Smooth muscle cell (in vitro differentiated cells): Measurements from ENCODE around the gene FOXN3. TPM values are rescaled to one million over a fixed set of nuclear protein-coding genes. Genes with fewer than 3 reads are reported as not detected.

Source experiments
- DNase-seq: peaks from one replicate; lab custom pipeline; 2025; ENCODE audit not compliant: unreplicated experiment; lab: John Stamatoyannopoulos, UW
- H2AFZ ChIP-seq: fragments of 200-600 bp; sonication (generic); 2 replicates; pipeline ENCODE4 v1.6.0; 2016; ENCODE audit warnings: antibody characterized with exemption, low read depth, mild to moderate bottlenecking
- H3F3A ChIP-seq: fragments of 200-600 bp; sonication (generic); 2 replicates; pipeline ENCODE4 v1.6.0; 2017; ENCODE audit warnings: antibody characterized with exemption, low read depth
- H3K27ac ChIP-seq: fragments of 200-600 bp; sonication (generic); 2 replicates; pipeline ENCODE4 v1.5.1; 2016; ENCODE audit warnings: low read depth, mild to moderate bottlenecking
- H3K27me3 ChIP-seq: fragments of 200-600 bp; sonication (generic); 2 replicates; pipeline ENCODE4 v1.6.1; 2016; ENCODE audit warnings: low read depth, mild to moderate bottlenecking
- H3K36me3 ChIP-seq: fragments of 200-600 bp; sonication (generic); 2 replicates; pipeline ENCODE4 v1.5.1; 2016; ENCODE audit warnings: low read depth
- H3K4me1 ChIP-seq: fragments of 200-600 bp; sonication (generic); 2 replicates; pipeline ENCODE4 v1.5.1; 2016; ENCODE audit warnings: low read depth
- H3K4me2 ChIP-seq: fragments of 200-600 bp; sonication (generic); 2 replicates; pipeline ENCODE4 v1.6.0; 2016; ENCODE audit warnings: mild to moderate bottlenecking
- H3K4me3 ChIP-seq: fragments of 200-600 bp; sonication (generic); 2 replicates; pipeline ENCODE4 v1.5.1; 2016; ENCODE audit warnings: mild to moderate bottlenecking
- H3K79me2 ChIP-seq: fragments of 200-600 bp; sonication (generic); 2 replicates; pipeline ENCODE4 v1.6.0; 2016; ENCODE audit warnings: low read depth, mild to moderate bottlenecking
- H3K9ac ChIP-seq: fragments of 200-600 bp; sonication (generic); 2 replicates; pipeline ENCODE4 v1.6.0; 2016; ENCODE audit warnings: low read depth
- H3K9me3 ChIP-seq: fragments of 200-600 bp; sonication (generic); replicated peaks from 2 replicates; pipeline ENCODE4 v1.5.1; 2016; ENCODE audit warnings: low read depth
- H4K20me1 ChIP-seq: fragments of 200-600 bp; sonication (generic); 2 replicates; pipeline ENCODE4 v1.6.0; 2016; ENCODE audit warnings: low read depth
- CTCF ChIP-seq: fragments of 200-600 bp; sonication (generic); IDR thresholded peaks from 2 replicates; pipeline ENCODE4 v1.5.1; 2017; ENCODE audit warnings: borderline replicate concordance, mild to moderate bottlenecking, antibody characterized with exemption; ENCODE audit not compliant: insufficient read depth, poor library complexity, severe bottlenecking
- WGBS: methylation state at CpG from one replicate; pipeline ENCODE4 v1.1.7; 2016; ENCODE audit warnings: low lambda C conversion rate; 5-methylcytosine and 5-hydroxymethylcytosine counted together
- polyA plus RNA-seq: library from polyadenylated mRNA; unstranded; fragments of >200 nt; fragmentation: Nextera tagmentation; extraction: Ambion mirVana; gene quantifications from 2 replicates; pipeline ENCODE4 v1.2.1, GENCODE V29; 2016
- total RNA-seq: library from RNA; depleted of rRNA; stranded (reverse); fragments of >200 nt; gene quantifications from 2 replicates; pipeline ENCODE4 v1.2.3, GENCODE V29; 2014

FOXN3 gene
- total and polyA plus RNA-seq, 2 experiments from 2014 or later: 24.5 to 31.5 TPM

GRCh38 chr14:89379006-89379405 is 38.0 kb downstream of the FOXN3 start:
- WGBS: 93% methylated on average over 9 of the region's 9 CpGs
- no peak overlapping the region for H3K4me2 ChIP-seq
- H3K27ac ChIP-seq: peak overlapping the region; percentile 74
- no peaks in the 10 kb centered on the region for H3K36me3 ChIP-seq
- DNase-seq: no peak
- TF ChIP-seq CTCF: no peak
- no peaks in the 10 kb centered on the region for H3F3A ChIP-seq
- H3K79me2 ChIP-seq: peaks cover 50% of the 10 kb centered on the region
- H3K9ac ChIP-seq: no peak overlapping the region
- H3K4me1 ChIP-seq: no peaks in the 10 kb centered on the region
- no peak overlapping the region for H2AFZ ChIP-seq
- H3K9me3 ChIP-seq: no peaks in the 10 kb centered on the region
- no peaks in the 10 kb centered on the region for H3K27me3 ChIP-seq
- peaks cover 13% of the 10 kb centered on the region for H4K20me1 ChIP-seq
- no peak overlapping the region for H3K4me3 ChIP-seq

GRCh38 chr14:89378119-89378518 is 38.9 kb downstream of the FOXN3 start:
- Histone ChIP-seq H3K27ac (peak overlapping the region; percentile 74), H3K4me2 (peak overlapping the region; percentile 38), H3K4me1 (no peaks in the 10 kb centered on the region), H3F3A (no peaks in the 10 kb centered on the region), H3K4me3 (no peak overlapping the region), H3K36me3 (no peaks in the 10 kb centered on the region), H3K79me2 (peaks cover 50% of the 10 kb centered on the region), H4K20me1 (peaks cover 5% of the 10 kb centered on the region), H3K9ac (peak overlapping the region; percentile 47), H3K9me3 (no peaks in the 10 kb centered on the region), H2AFZ (no peak overlapping the region), H3K27me3 (no peaks in the 10 kb centered on the region)
- 45% methylated on average over 5 of the region's 5 CpGs for WGBS
- no peak for DNase-seq
- TF ChIP-seq CTCF: no peak

- Histone ChIP-seq H3K4me2 (no peak overlapping the region), H3K27ac (peak overlapping the region; percentile 74), H3K9me3 (no peaks in the 10 kb centered on the region), H3K4me1 (no peaks in the 10 kb centered on the region), H2AFZ (no peak overlapping the region), H3K79me2 (peaks cover 47% of the 10 kb centered on the region), H3K4me3 (no peak overlapping the region), H3K36me3 (no peaks in the 10 kb centered on the region), H4K20me1 (peaks cover 4% of the 10 kb centered on the region), H3K9ac (peak overlapping the region; percentile 47), H3K27me3 (no peaks in the 10 kb centered on the region), H3F3A (no peaks in the 10 kb centered on the region)
- no peak for DNase-seq
- WGBS: 97% methylated on average over 3 of the region's 3 CpGs
- TF ChIP-seq CTCF: no peak
Observed at GRCh38 chr14:89377544-89377943, 39.5 kb downstream of the FOXN3 start.

DNA sequence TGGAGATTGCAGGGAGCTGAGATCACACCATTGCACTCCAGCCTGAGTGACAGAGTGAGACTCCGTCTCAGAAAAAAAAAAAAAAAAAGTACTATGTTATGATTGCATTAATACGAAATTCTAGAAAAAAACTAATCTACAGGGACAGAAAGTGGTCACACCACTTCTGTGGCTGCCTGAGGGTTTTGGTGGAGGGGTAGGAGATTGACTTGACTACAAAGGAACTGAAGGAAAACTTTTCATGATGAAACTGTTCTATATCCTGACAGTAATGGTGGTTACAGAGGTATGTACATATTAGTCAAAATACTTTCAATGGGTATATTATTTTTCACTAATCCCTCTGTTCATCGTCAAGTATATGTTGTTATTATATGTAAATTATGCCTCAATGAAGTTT is 42.1 kb downstream of the FOXN3 start:
- H3K36me3 ChIP-seq: no peaks in the 10 kb centered on the region
- peaks cover 58% of the 10 kb centered on the region for H3K79me2 ChIP-seq
- no peak overlapping the region for H3K4me2 ChIP-seq
- 93% methylated on average over 3 of the region's 3 CpGs for WGBS
- H3K27ac ChIP-seq: no peak overlapping the region
- H3K9me3 ChIP-seq: no peaks in the 10 kb centered on the region
- no peaks in the 10 kb centered on the region for H3K4me1 ChIP-seq
- no peaks in the 10 kb centered on the region for H3K27me3 ChIP-seq
- no peak for TF ChIP-seq CTCF
- H3K9ac ChIP-seq: no peak overlapping the region
- H3F3A ChIP-seq: no peaks in the 10 kb centered on the region
- DNase-seq: no peak
- no peak overlapping the region for H3K4me3 ChIP-seq
- no peak overlapping the region for H2AFZ ChIP-seq
- H4K20me1 ChIP-seq: peaks cover 4% of the 10 kb centered on the region
